PC-3 (cell line): ENCODE data around the gene PEA15. TPM values are rescaled to one million over a fixed set of nuclear protein-coding genes. Genes with fewer than 3 reads are reported as not detected.

Experiments
- ATAC-seq: fragments of 200-7000 bp; cut with Tn5 transposase; 2 replicates; pipeline ENCODE4 v1.9.1; 2020; ENCODE audit warnings: mild to moderate bottlenecking, moderate library complexity
- BruUV-seq: library from RNA; stranded (reverse); fragments of 400-500 nt; replicated peaks from 2 replicates; lab custom pipeline; 2021; lab: Mats Ljungman, UMichigan
- CTCF ChIA-PET: fragments of 300-600 bp; sonication (Branson Sonifier 250); formaldehyde crosslinking; loops from one replicate; lab custom pipeline; 2022; ENCODE audit warnings: antibody characterized with exemption; lab: Charles Lee
- POLR2A ChIA-PET: fragments of 300-600 bp; sonication (Branson Sonifier 250); formaldehyde crosslinking; loops from one replicate; lab custom pipeline; 2022; ENCODE audit warnings: antibody characterized with exemption; ENCODE audit not compliant: unreplicated experiment; lab: Charles Lee
- DNase-seq: peaks from one replicate; pipeline ENCODE4 v3.0.0-alpha.2; 2015
- H2AFZ ChIP-seq: fragments of 300-600 bp; sonication (generic); 2 replicates; pipeline ENCODE4 v1.6.0; 2016; ENCODE audit warnings: antibody characterized with exemption, low read length
- H3F3A ChIP-seq: fragments of 300-600 bp; sonication (generic); one replicate; pipeline ENCODE4 v1.6.0; 2017; ENCODE audit warnings: antibody characterized with exemption, low read length, control low read depth, mild to moderate bottlenecking; ENCODE audit not compliant: unreplicated experiment
- H3K27ac ChIP-seq: fragments of 300-600 bp; sonication (generic); 2 replicates; pipeline ENCODE4 v1.5.1; 2016; ENCODE audit warnings: mild to moderate bottlenecking, low read length
- H3K27me3 ChIP-seq: fragments of 300-600 bp; sonication (generic); 2 replicates; pipeline ENCODE4 v1.6.1; 2016; ENCODE audit warnings: low read length, mixed read lengths
- H3K36me3 ChIP-seq: fragments of 300-600 bp; sonication (generic); 2 replicates; pipeline ENCODE4 v1.6.1; 2016; ENCODE audit warnings: low read depth, mixed run types, low read length, mixed read lengths
- H3K4me1 ChIP-seq: fragments of 300-600 bp; sonication (generic); 2 replicates; pipeline ENCODE4 v1.5.1; 2016; ENCODE audit warnings: low read length; ENCODE audit not compliant: insufficient read depth
- H3K4me2 ChIP-seq: fragments of 300-600 bp; sonication (generic); 2 replicates; pipeline ENCODE4 v1.6.0; 2016; ENCODE audit warnings: low read length
- H3K4me3 ChIP-seq: fragments of 300-600 bp; sonication (generic); 2 replicates; pipeline ENCODE4 v1.5.1; 2016; ENCODE audit warnings: mild to moderate bottlenecking, low read length, mixed read lengths
- H3K79me2 ChIP-seq: fragments of 300-600 bp; sonication (generic); 2 replicates; pipeline ENCODE4 v1.6.1; 2017; ENCODE audit warnings: low read length, mixed read lengths
- H3K9ac ChIP-seq: fragments of 300-600 bp; sonication (generic); 2 replicates; pipeline ENCODE4 v1.6.0; 2016; ENCODE audit warnings: mild to moderate bottlenecking, low read length
- H3K9me2 ChIP-seq: fragments of 300-600 bp; sonication (generic); replicated peaks from 2 replicates; pipeline ENCODE4 v1.6.1; 2016; ENCODE audit warnings: mixed run types, low read length, mixed read lengths
- H3K9me3 ChIP-seq: fragments of 300-600 bp; sonication (generic); 2 replicates; pipeline ENCODE4 v1.6.1; 2016; ENCODE audit warnings: low read length, mixed read lengths
- H4K20me1 ChIP-seq: fragments of 300-600 bp; sonication (generic); 2 replicates; pipeline ENCODE4 v1.6.1; 2016; ENCODE audit warnings: low read length, mixed read lengths
- EZH2 ChIP-seq: fragments of 300-600 bp; sonication (generic); IDR thresholded peaks from one replicate; pipeline ENCODE4 v1.6.1; 2017; ENCODE audit warnings: antibody characterized with exemption, mild to moderate bottlenecking, low read length; ENCODE audit not compliant: unreplicated experiment
- EZH2phosphoT487 ChIP-seq: fragments of 300-600 bp; sonication (generic); IDR thresholded peaks from 2 replicates; pipeline ENCODE4 v1.6.1; 2018; ENCODE audit warnings: mild to moderate bottlenecking, antibody characterized with exemption, low read length, borderline replicate concordance
- intact Hi-C: fragments of 100-400 bp; cut with micrococcal nuclease; formaldehyde crosslinking; loops from 2 replicates; pipeline ENCODE4 v1.9.0; 2023
- total RNA-seq: library from RNA; depleted of rRNA; stranded (reverse); fragments of >200 nt; gene quantifications from 2 replicates; pipeline ENCODE4 v1.2.3, GENCODE V29; 2014; rRNA removed
- TF ChIP-seq, protein P1 (sequence below): fragments of 300-600 bp; sonication (generic); conservative IDR thresholded peaks from 2 replicates; pipeline ENCODE4 v1.5.1; 2017; ENCODE audit warnings: antibody characterized with exemption, low read depth, mild to moderate bottlenecking, low read length

The PEA15 gene
- total RNA-seq, 1 experiment from 2014 or later = 90.3 TPM

DNA sequence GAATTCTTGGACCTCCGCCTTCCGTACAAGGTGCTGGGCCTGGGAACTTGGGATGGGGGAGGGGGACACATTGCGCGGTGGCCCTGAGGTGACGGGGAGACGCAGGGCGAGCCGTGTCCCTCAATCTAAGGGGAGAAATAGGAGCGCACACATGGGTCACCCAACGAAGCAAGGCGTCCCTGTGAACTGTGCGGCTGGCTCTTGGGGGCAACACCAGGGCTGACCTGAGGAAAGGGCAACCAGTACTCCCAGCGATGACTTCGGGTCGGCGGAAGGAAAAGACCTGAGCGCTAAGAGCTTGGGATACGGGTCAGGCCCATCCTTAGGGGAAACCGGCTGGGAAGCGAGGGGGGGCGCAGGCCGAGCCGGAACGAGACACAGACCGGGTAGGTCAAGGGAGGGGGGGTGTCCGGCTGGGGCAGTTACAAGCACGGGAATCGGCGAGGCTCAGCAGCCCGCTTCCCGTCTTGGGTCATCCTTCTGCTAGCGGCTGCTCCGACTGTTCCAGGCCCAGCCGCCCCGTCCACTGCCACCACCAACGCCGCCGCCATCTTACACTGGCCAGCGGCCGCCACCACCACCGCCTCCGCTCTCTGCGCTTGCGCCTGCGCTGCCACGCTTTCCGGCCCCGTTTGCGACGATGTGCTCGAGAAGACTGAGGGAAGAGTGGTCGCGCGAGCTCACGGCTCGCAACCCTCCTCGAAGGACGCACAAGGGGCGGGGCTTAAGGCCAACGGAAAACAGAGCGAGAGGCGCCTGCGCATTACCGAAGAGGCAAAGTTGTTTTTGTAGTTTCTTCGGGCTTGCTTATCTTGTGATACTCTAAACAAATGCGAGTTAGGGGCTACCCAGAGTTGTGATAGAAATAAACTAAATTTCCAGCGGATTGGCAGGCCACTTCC is 57.0 kb downstream of the PEA15 start, which contains the start of gene DCAF8:
Gene DCAF8 (minus strand): TSS at position 657 of the 902 bp plus-strand sequence. CDS start 18,541 bp downstream, outside the sequence.
- H3K4me3 ChIP-seq = peak within 1 kb of the TSS; percentile 90
- peak within 1 kb of the TSS; percentile 93 for H2AFZ ChIP-seq
- peak within 1 kb of the TSS; percentile 96 for H3K9ac ChIP-seq
- H3K4me1 ChIP-seq = peaks cover 39% of the 10 kb centered on the region
- H3K79me2 ChIP-seq = peaks cover 54% of the 10 kb centered on the region
- DNase-seq = peak; percentile 99
- no peaks in the 10 kb centered on the region for H3K9me2 ChIP-seq
- peak; percentile 88 for ATAC-seq
- intact Hi-C loops = loop anchor here (2.0 kb wide), 1 partner anchor 23 kb away; the partner anchor contains the start of gene PEX19
- BruUV-seq = TSS peak; percentile 61
- TF ChIP-seq EZH2phosphoT487 (no peak), EZH2 (no peak)
- TF ChIP-seq, protein P1, sequence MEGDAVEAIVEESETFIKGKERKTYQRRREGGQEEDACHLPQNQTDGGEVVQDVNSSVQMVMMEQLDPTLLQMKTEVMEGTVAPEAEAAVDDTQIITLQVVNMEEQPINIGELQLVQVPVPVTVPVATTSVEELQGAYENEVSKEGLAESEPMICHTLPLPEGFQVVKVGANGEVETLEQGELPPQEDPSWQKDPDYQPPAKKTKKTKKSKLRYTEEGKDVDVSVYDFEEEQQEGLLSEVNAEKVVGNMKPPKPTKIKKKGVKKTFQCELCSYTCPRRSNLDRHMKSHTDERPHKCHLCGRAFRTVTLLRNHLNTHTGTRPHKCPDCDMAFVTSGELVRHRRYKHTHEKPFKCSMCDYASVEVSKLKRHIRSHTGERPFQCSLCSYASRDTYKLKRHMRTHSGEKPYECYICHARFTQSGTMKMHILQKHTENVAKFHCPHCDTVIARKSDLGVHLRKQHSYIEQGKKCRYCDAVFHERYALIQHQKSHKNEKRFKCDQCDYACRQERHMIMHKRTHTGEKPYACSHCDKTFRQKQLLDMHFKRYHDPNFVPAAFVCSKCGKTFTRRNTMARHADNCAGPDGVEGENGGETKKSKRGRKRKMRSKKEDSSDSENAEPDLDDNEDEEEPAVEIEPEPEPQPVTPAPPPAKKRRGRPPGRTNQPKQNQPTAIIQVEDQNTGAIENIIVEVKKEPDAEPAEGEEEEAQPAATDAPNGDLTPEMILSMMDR = no peak
- H3K36me3 ChIP-seq = peaks cover 6% of the 10 kb centered on the region; the same call in 1 of the 2 replicates
- H3K4me2 ChIP-seq = peak within 1 kb of the TSS; percentile 92
- H3F3A ChIP-seq = peaks cover 8% of the 10 kb centered on the region
- H4K20me1 ChIP-seq = peaks cover 26% of the 10 kb centered on the region
- no peaks in the 10 kb centered on the region for H3K27me3 ChIP-seq
- POLR2A ChIA-PET = interaction anchor here (0.6 to 0.7 kb wide), 4 partner anchors 8 to 56 kb away, joined by 3 to 5 read pairs (median 3); no protein-coding TSS in a partner anchor
- H3K27ac ChIP-seq = peak within 1 kb of the TSS; percentile 93
- H3K9me3 ChIP-seq = no peaks in the 10 kb centered on the region
- CTCF ChIA-PET = interaction anchor here (1.0 to 2.4 kb wide), 5 partner anchors 10 to 161 kb away, joined by 3 to 12 read pairs (median 7); no protein-coding TSS in a partner anchor

DNA sequence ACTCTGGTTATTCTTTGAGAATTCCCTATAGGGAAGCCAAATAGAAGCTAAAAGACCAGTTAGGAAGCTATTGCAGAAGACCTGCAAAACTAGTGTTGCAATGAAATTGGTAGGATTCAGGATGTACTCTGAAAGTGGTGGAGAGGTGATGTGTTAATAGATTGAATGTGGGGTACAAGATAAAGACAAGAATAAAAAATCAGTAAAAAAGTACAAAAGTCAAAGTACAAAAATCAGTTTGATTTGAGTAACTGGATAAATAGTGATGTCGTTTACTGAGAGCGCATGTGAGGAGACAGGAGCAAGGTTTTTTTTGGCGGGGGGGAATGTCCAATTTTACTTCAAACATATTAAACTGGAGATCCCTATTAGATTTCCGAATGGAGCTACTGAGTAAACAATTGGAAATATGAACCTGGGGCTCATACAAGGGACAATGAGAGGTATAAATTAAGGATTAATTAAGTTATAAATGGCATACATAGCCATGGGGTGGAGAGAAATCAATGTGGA is 59.7 kb downstream of the PEA15 start:
- Histone ChIP-seq H3K79me2 (peaks cover 27% of the 10 kb centered on the region), H2AFZ (no peak overlapping the region), H3K9ac (no peak overlapping the region), H3K9me3 (no peaks in the 10 kb centered on the region), H3K27ac (no peak overlapping the region), H3K4me2 (no peak overlapping the region), H4K20me1 (peaks cover 11% of the 10 kb centered on the region), H3K9me2 (no peaks in the 10 kb centered on the region), H3F3A (peaks cover 8% of the 10 kb centered on the region), H3K4me1 (peaks cover 22% of the 10 kb centered on the region), H3K27me3 (no peaks in the 10 kb centered on the region), H3K36me3 (peaks cover under 1% of the 10 kb centered on the region; the same call in 1 of the 2 replicates), H3K4me3 (no peak overlapping the region)
- intact Hi-C loops = no loop called here
- TF ChIP-seq EZH2phosphoT487 = no peak
- TF ChIP-seq, protein P1 = no peak
- no peak for TF ChIP-seq EZH2
- no TSS peak for BruUV-seq
- CTCF ChIA-PET = no interaction called here
- DNase-seq = no peak
- no peak for ATAC-seq
- POLR2A ChIA-PET = no interaction called here

Other genes starting within 250 kb of the PEA15 start
- 6.7 and 6.9 TPM in 2 replicates for gene PIGM, start 173.4 kb upstream of the PEA15 start, total RNA-seq
- gene KCNJ10, start 135.2 kb upstream of the PEA15 start, total RNA-seq = 0.15 TPM in 1 of 2 replicates, not detected in the other
- gene KCNJ9, start 123.8 kb upstream of the PEA15 start, total RNA-seq = not detected in 2 replicates
- 37.1 and 49.1 TPM in 2 replicates for gene IGSF8, start 106.8 kb upstream of the PEA15 start, total RNA-seq
- not detected in 2 replicates for gene ATP1A2, start 89.6 kb upstream of the PEA15 start, total RNA-seq
- 0.04 TPM in 1 of 2 replicates, not detected in the other for gene ATP1A4, start 53.8 kb upstream of the PEA15 start, total RNA-seq
- gene CASQ1, start 14.8 kb upstream of the PEA15 start, total RNA-seq = 0.12 TPM in 1 of 2 replicates, not detected in the other
- gene DCAF8, start 57.2 kb downstream of the PEA15 start, total RNA-seq = 122 and 139 TPM in 2 replicates
- gene PEX19, start 79.7 kb downstream of the PEA15 start, total RNA-seq = 63.2 and 65.4 TPM in 2 replicates
- 141 and 142 TPM in 2 replicates for gene COPA, start 137.9 kb downstream of the PEA15 start, total RNA-seq
- 48.2 and 49.6 TPM in 2 replicates for gene NCSTN, start 138.0 kb downstream of the PEA15 start, total RNA-seq
- not detected in 2 replicates for gene NHLH1, start 161.7 kb downstream of the PEA15 start, total RNA-seq
- gene VANGL2, start 195.2 kb downstream of the PEA15 start, total RNA-seq = 0.06 and 0.44 TPM in 2 replicates